HEK293 (cell line): ENCODE data around the gene SIGLEC8.

Experiments
- CTCF ChIA-PET: fragments of 350-600 bp; formaldehyde crosslinking; extraction: SDS; loops from one replicate; lab custom pipeline; 2021; ENCODE audit warnings: antibody characterized with exemption; lab: Yijun Ruan, JAX
- POLR2A ChIA-PET: fragments of 300-600 bp; formaldehyde crosslinking; extraction: SDS; loops from one replicate; lab custom pipeline; 2020; ENCODE audit warnings: antibody characterized with exemption, inconsistent platforms; lab: Yijun Ruan, JAX
- H3K27ac ChIP-seq: fragments of 200-500 bp; sonication (Bioruptor generic); 2 replicates; pipeline ENCODE4 v1.5.1; 2014; ENCODE audit warnings: low read depth, low read length, control low read depth, inconsistent platforms; ENCODE audit errors: extremely low read depth
- H3K36me3 ChIP-seq, 2 experiments: fragments of 200-500 bp in 1 of 2; sonication (Bioruptor generic) in 1 of 2; 1 replicate in 1 of 2; 2 replicates in 1 of 2; pipeline ENCODE4 v1.5.1; 2014 to 2017; ENCODE audit warnings: inconsistent platforms in 2 of 2, low read length in 2 of 2; ENCODE audit not compliant: control insufficient read depth in 2 of 2, insufficient read depth in 1 of 2
- H3K4me1 ChIP-seq: fragments of 200-500 bp; sonication (Bioruptor generic); 2 replicates; pipeline ENCODE4 v1.5.1; 2014; ENCODE audit warnings: mild to moderate bottlenecking, low read length, inconsistent platforms; ENCODE audit not compliant: control insufficient read depth, insufficient read depth
- H3K4me3 ChIP-seq: 2 replicates; pipeline ENCODE4 v1.5.1; 2011; ENCODE audit warnings: low read depth, mild to moderate bottlenecking, control low read depth, low read length, moderate library complexity
- H3K9me3 ChIP-seq: fragments of 200-500 bp; sonication (Bioruptor generic); 2 replicates; pipeline ENCODE4 v1.5.1; 2014; ENCODE audit warnings: low read depth, low read length, inconsistent platforms; ENCODE audit not compliant: control insufficient read depth, insufficient read depth
- OSR2 ChIP-seq: fragments of 450-650 bp; formaldehyde crosslinking; IDR thresholded peaks from 2 replicates; pipeline ENCODE4 v1.5.1; 2016; ENCODE audit warnings: missing biosample characterization, missing genetic modification characterization
- OVOL3 ChIP-seq: fragments of 450-650 bp; formaldehyde crosslinking; IDR thresholded peaks from 2 replicates; pipeline ENCODE4 v1.5.1; 2016; ENCODE audit warnings: missing biosample characterization, missing genetic modification characterization
- SALL2 ChIP-seq: fragments of 450-650 bp; formaldehyde crosslinking; IDR thresholded peaks from 2 replicates; pipeline ENCODE4 v1.5.0; 2017; ENCODE audit warnings: missing biosample characterization, mild to moderate bottlenecking, missing genetic modification characterization, borderline replicate concordance
- ZBTB1 ChIP-seq: fragments of 450-650 bp; formaldehyde crosslinking; IDR thresholded peaks from 2 replicates; pipeline ENCODE4 v1.5.1; 2016; ENCODE audit warnings: missing biosample characterization, missing genetic modification characterization
- ZBTB17 ChIP-seq: fragments of 450-650 bp; formaldehyde crosslinking; IDR thresholded peaks from 2 replicates; pipeline ENCODE4 v1.5.1; 2016; ENCODE audit warnings: missing biosample characterization, missing genetic modification characterization
- ZFHX2 ChIP-seq: fragments of 450-650 bp; formaldehyde crosslinking; conservative IDR thresholded peaks from 2 replicates; pipeline ENCODE4 v1.5.1; 2016; ENCODE audit warnings: missing biosample characterization, missing genetic modification characterization
- ZNF157 ChIP-seq: fragments of 450-650 bp; formaldehyde crosslinking; IDR thresholded peaks from 2 replicates; pipeline ENCODE4 v1.5.1; 2016; ENCODE audit warnings: missing biosample characterization, missing genetic modification characterization
- ZNF239 ChIP-seq: fragments of 450-650 bp; formaldehyde crosslinking; IDR thresholded peaks from 2 replicates; pipeline ENCODE4 v1.5.1; 2016; ENCODE audit warnings: missing biosample characterization, missing genetic modification characterization
- ZNF274 ChIP-seq, 2 experiments: fragments of 200-500 bp in 1 of 2; fragments of 450-650 bp in 1 of 2; sonication (Bioruptor generic) in 1 of 2; formaldehyde crosslinking in 1 of 2; IDR thresholded peaks; 2 replicates each; pipeline versions ENCODE4 v1.5.1 to v1.6.1; 2014 to 2016; ENCODE audit warnings: borderline replicate concordance in 1 of 2, inconsistent platforms in 1 of 2, low read length in 1 of 2, missing biosample characterization in 1 of 2, missing genetic modification characterization in 1 of 2
- ZNF555 ChIP-seq: fragments of 450-650 bp; formaldehyde crosslinking; conservative IDR thresholded peaks from 2 replicates; pipeline ENCODE4 v1.5.1; 2017; ENCODE audit warnings: missing biosample characterization, mild to moderate bottlenecking, missing genetic modification characterization, inconsistent platforms
- ZNF626 ChIP-seq: fragments of 450-650 bp; sonication (Bioruptor Pico); formaldehyde crosslinking; IDR thresholded peaks from 2 replicates; pipeline ENCODE4 v1.5.1; 2018; ENCODE audit warnings: missing biosample characterization, missing genetic modification characterization, inconsistent platforms
- ZNF707 ChIP-seq: fragments of 450-650 bp; formaldehyde crosslinking; IDR thresholded peaks from 2 replicates; pipeline ENCODE4 v1.5.1; 2016; ENCODE audit warnings: missing biosample characterization, missing genetic modification characterization
- ZNF830 ChIP-seq: fragments of 450-650 bp; IDR thresholded peaks from 2 replicates; pipeline ENCODE4 v1.5.0; 2018; ENCODE audit warnings: missing biosample characterization, missing genetic modification characterization, low read depth, mild to moderate bottlenecking, moderate library complexity
- ZSCAN23 ChIP-seq: fragments of 450-650 bp; formaldehyde crosslinking; IDR thresholded peaks from 2 replicates; pipeline ENCODE4 v1.5.1; 2016; ENCODE audit warnings: missing biosample characterization, missing genetic modification characterization
- TF ChIP-seq, protein P1 (sequence below): fragments of 450-650 bp; formaldehyde crosslinking; IDR thresholded peaks from 2 replicates; pipeline ENCODE4 v1.5.1; 2016; ENCODE audit warnings: missing biosample characterization, missing genetic modification characterization
- TF ChIP-seq, protein P2 (sequence below): fragments of 450-650 bp; IDR thresholded peaks from 2 replicates; pipeline ENCODE4 v1.5.1; 2018; ENCODE audit warnings: missing biosample characterization, mild to moderate bottlenecking, missing genetic modification characterization
- TF ChIP-seq, protein P3 (sequence below): fragments of 450-650 bp; formaldehyde crosslinking; IDR thresholded peaks from 2 replicates; pipeline ENCODE4 v1.5.1; 2016; ENCODE audit warnings: missing biosample characterization, missing genetic modification characterization
- TF ChIP-seq, protein P4 (sequence below): fragments of 450-650 bp; formaldehyde crosslinking; IDR thresholded peaks from 2 replicates; pipeline ENCODE4 v1.5.0; 2017; ENCODE audit warnings: missing biosample characterization, missing genetic modification characterization, borderline replicate concordance
- TF ChIP-seq, protein P5 (sequence below): fragments of 450-650 bp; formaldehyde crosslinking; optimal IDR thresholded peaks from 2 replicates; pipeline ENCODE3; 2016; ENCODE audit warnings: missing biosample characterization, mild to moderate bottlenecking, missing genetic modification characterization

The SIGLEC8 gene

DNA sequence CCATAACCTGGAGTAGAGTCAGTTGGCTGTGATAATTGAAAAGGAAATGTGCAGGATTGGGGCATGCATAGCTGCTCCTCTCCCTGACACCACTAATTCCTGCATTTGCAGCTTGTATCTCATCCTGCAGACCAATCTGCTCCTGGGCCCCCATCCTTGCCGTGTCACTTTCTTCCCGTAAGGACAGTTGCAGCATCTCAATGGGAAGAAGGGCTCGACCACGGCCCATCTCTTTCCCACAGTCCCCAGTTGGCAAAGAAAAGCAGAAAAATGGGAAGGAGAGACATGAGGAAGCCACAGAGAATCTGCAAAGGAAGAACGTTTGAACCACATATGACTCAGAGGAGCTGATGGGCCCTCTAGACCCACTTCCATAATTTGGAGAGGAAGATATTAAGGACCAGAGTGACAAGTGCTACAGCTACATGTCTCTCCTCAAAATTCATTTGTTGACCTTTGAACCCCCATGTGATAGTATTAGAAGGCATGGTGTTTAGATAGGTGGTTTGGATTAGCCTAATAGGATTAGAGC, 45.1 kb upstream of the SIGLEC8 start:
- no peaks in the 10 kb centered on the region for H3K4me1 ChIP-seq
- no peaks in the 10 kb centered on the region for H3K9me3 ChIP-seq
- CTCF ChIA-PET = interaction anchor here (1.0 to 5.7 kb wide), 3 partner anchors 12 to 274 kb away, joined by 3 to 48 read pairs (median 7); no protein-coding TSS in a partner anchor
- TF ChIP-seq, protein P1, sequence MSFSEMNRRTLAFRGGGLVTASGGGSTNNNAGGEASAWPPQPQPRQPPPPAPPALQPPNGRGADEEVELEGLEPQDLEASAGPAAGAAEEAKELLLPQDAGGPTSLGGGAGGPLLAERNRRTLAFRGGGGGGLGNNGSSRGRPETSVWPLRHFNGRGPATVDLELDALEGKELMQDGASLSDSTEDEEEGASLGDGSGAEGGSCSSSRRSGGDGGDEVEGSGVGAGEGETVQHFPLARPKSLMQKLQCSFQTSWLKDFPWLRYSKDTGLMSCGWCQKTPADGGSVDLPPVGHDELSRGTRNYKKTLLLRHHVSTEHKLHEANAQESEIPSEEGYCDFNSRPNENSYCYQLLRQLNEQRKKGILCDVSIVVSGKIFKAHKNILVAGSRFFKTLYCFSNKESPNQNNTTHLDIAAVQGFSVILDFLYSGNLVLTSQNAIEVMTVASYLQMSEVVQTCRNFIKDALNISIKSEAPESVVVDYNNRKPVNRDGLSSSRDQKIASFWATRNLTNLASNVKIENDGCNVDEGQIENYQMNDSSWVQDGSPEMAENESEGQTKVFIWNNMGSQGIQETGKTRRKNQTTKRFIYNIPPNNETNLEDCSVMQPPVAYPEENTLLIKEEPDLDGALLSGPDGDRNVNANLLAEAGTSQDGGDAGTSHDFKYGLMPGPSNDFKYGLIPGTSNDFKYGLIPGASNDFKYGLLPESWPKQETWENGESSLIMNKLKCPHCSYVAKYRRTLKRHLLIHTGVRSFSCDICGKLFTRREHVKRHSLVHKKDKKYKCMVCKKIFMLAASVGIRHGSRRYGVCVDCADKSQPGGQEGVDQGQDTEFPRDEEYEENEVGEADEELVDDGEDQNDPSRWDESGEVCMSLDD (tag by site-specific recombination) = no peak
- no peak for TF ChIP-seq ZSCAN23 (tag by site-specific recombination)
- no peak for TF ChIP-seq OVOL3
- TF ChIP-seq ZNF626 (tag by site-specific recombination) = no peak
- TF ChIP-seq ZFHX2 (tag by site-specific recombination) = no peak
- TF ChIP-seq, protein P2, sequence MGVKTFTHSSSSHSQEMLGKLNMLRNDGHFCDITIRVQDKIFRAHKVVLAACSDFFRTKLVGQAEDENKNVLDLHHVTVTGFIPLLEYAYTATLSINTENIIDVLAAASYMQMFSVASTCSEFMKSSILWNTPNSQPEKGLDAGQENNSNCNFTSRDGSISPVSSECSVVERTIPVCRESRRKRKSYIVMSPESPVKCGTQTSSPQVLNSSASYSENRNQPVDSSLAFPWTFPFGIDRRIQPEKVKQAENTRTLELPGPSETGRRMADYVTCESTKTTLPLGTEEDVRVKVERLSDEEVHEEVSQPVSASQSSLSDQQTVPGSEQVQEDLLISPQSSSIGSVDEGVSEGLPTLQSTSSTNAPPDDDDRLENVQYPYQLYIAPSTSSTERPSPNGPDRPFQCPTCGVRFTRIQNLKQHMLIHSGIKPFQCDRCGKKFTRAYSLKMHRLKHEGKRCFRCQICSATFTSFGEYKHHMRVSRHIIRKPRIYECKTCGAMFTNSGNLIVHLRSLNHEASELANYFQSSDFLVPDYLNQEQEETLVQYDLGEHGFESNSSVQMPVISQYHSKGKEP = no peak
- no peak for TF ChIP-seq OSR2
- TF ChIP-seq, protein P3, sequence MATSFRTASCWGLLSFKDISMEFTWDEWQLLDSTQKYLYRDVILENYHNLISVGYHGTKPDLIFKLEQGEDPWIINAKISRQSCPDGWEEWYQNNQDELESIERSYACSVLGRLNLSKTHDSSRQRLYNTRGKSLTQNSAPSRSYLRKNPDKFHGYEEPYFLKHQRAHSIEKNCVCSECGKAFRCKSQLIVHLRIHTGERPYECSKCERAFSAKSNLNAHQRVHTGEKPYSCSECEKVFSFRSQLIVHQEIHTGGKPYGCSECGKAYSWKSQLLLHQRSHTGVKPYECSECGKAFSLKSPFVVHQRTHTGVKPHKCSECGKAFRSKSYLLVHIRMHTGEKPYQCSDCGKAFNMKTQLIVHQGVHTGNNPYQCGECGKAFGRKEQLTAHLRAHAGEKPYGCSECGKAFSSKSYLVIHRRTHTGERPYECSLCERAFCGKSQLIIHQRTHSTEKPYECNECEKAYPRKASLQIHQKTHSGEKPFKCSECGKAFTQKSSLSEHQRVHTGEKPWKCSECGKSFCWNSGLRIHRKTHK = no peak
- no peak for TF ChIP-seq ZNF239
- TF ChIP-seq ZNF555 (tag by site-specific recombination) = no peak
- TF ChIP-seq ZNF274 (IDR thresholded peaks at IDR 0.05; ENCODE audit: low read length) = no peak
- TF ChIP-seq ZNF274 (tag by site-specific recombination; IDR thresholded peaks at IDR 0.05; ENCODE audit: borderline replicate concordance) = no peak
- TF ChIP-seq, protein P4, sequence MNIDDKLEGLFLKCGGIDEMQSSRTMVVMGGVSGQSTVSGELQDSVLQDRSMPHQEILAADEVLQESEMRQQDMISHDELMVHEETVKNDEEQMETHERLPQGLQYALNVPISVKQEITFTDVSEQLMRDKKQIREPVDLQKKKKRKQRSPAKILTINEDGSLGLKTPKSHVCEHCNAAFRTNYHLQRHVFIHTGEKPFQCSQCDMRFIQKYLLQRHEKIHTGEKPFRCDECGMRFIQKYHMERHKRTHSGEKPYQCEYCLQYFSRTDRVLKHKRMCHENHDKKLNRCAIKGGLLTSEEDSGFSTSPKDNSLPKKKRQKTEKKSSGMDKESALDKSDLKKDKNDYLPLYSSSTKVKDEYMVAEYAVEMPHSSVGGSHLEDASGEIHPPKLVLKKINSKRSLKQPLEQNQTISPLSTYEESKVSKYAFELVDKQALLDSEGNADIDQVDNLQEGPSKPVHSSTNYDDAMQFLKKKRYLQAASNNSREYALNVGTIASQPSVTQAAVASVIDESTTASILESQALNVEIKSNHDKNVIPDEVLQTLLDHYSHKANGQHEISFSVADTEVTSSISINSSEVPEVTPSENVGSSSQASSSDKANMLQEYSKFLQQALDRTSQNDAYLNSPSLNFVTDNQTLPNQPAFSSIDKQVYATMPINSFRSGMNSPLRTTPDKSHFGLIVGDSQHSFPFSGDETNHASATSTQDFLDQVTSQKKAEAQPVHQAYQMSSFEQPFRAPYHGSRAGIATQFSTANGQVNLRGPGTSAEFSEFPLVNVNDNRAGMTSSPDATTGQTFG (tag by site-specific recombination) = no peak
- no peak for TF ChIP-seq SALL2
- no peak for TF ChIP-seq ZBTB1 (tag by site-specific recombination)
- TF ChIP-seq, protein P5, sequence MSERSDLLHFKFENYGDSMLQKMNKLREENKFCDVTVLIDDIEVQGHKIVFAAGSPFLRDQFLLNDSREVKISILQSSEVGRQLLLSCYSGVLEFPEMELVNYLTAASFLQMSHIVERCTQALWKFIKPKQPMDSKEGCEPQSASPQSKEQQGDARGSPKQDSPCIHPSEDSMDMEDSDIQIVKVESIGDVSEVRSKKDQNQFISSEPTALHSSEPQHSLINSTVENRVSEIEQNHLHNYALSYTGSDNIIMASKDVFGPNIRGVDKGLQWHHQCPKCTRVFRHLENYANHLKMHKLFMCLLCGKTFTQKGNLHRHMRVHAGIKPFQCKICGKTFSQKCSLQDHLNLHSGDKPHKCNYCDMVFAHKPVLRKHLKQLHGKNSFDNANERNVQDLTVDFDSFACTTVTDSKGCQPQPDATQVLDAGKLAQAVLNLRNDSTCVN (tag by site-specific recombination) = no peak
- TF ChIP-seq ZNF157 = no peak
- no peak for TF ChIP-seq ZBTB17 (tag by site-specific recombination)
- TF ChIP-seq ZNF830 = no peak
- no peak for TF ChIP-seq ZNF707 (tag by site-specific recombination)
- no peak overlapping the region for H3K4me3 ChIP-seq
- H3K36me3 ChIP-seq = no peaks in the 10 kb centered on the region
- no peak overlapping the region for H3K27ac ChIP-seq
- POLR2A ChIA-PET = no interaction called here
